OCI-LY3 (cell line): Measurements from ENCODE around the gene GUCY1A1.

Experiments used
- H2AFZ ChIP-seq: fragments of 200-600, 300-600 bp; shearing (Covaris generic); 2 replicates; pipeline ENCODE4 v1.6.0; 2014; ENCODE audit warnings: antibody characterized with exemption, low read depth, low read length
- H3K27ac ChIP-seq: fragments of 200-600, 300-600 bp; sonication (generic); 2 replicates; pipeline ENCODE4 v1.5.1; 2014; ENCODE audit warnings: mild to moderate bottlenecking, low read length, moderate library complexity, mixed read lengths
- H3K27me3 ChIP-seq: fragments of 200-600, 300-600 bp; sonication (generic); 2 replicates; pipeline ENCODE4 v1.6.1; 2014; ENCODE audit warnings: low read depth, low read length, mixed read lengths
- H3K36me3 ChIP-seq: fragments of 200-600, 300-600 bp; sonication (generic); replicated peaks from 2 replicates; pipeline ENCODE3; 2014; ENCODE audit warnings: low read depth, low read length, mixed read lengths
- H3K4me1 ChIP-seq: fragments of 300-600, 200-600 bp; sonication (generic); 2 replicates; pipeline ENCODE4 v1.6.1; 2014; ENCODE audit warnings: low read length, mixed read lengths
- H3K4me2 ChIP-seq: fragments of 200-600, 300-600 bp; sonication (generic); 2 replicates; pipeline ENCODE4 v1.6.1; 2014; ENCODE audit warnings: low read length, mixed read lengths
- H3K4me3 ChIP-seq: fragments of 300-600, 200-600 bp; sonication (generic); 2 replicates; pipeline ENCODE4 v1.5.1; 2014; ENCODE audit warnings: antibody characterized with exemption, mild to moderate bottlenecking, low read length, moderate library complexity
- H3K79me2 ChIP-seq: fragments of 300-600, 200-600 bp; shearing (Covaris generic); 2 replicates; pipeline ENCODE4 v1.6.1; 2014; ENCODE audit warnings: mild to moderate bottlenecking, low read length, mixed read lengths
- H3K9ac ChIP-seq: fragments of 300-600, 200-600 bp; shearing (Covaris generic); 2 replicates; pipeline ENCODE4 v1.6.0; 2014; ENCODE audit warnings: mild to moderate bottlenecking, low read length, moderate library complexity
- H3K9me3 ChIP-seq: fragments of 200-600, 300-600 bp; shearing (Covaris generic); 2 replicates; pipeline ENCODE4 v1.6.1; 2014; ENCODE audit warnings: low read length, mixed read lengths; ENCODE audit not compliant: insufficient read depth
- H4K20me1 ChIP-seq: fragments of 200-600, 300-600 bp; sonication (generic); 2 replicates; pipeline ENCODE4 v1.6.1; 2016; ENCODE audit warnings: low read length, mixed read lengths; ENCODE audit not compliant: insufficient read depth
- EZH2phosphoT487 ChIP-seq: fragments of 200-600 bp; shearing (Covaris generic); IDR thresholded peaks from 2 replicates; pipeline ENCODE4 v1.6.1; 2018; ENCODE audit warnings: antibody characterized with exemption, mixed run types, low read depth
- TF ChIP-seq, protein P1 (sequence below): fragments of 200-600, 300-600 bp; sonication (generic); IDR thresholded peaks from 2 replicates; pipeline ENCODE4 v1.5.1; 2014; ENCODE audit warnings: antibody characterized with exemption, low read length, low read depth

GUCY1A1 gene

DNA sequence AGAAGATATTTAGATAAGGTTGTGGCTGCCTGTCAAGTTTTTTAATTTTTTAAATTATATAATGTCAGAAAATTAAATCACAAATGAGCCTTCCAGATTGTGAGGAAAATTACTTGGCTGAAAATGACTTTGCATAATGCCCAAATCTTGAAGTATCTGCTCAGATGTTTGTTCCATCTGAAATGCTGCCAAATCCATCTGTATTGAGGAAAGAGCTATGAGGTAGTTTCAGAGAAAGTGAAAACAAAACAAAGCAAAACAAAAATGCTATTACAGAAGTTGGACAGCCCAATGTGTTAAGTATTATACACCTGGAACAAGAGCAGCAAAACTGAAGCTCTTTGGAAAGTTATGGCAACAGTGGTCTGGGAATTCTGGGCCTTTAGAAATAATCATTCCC is 68.8 kb downstream of the GUCY1A1 start:
- no peaks in the 10 kb centered on the region for H3K4me1 ChIP-seq
- TF ChIP-seq EZH2phosphoT487, result no peak
- TF ChIP-seq, protein P1, sequence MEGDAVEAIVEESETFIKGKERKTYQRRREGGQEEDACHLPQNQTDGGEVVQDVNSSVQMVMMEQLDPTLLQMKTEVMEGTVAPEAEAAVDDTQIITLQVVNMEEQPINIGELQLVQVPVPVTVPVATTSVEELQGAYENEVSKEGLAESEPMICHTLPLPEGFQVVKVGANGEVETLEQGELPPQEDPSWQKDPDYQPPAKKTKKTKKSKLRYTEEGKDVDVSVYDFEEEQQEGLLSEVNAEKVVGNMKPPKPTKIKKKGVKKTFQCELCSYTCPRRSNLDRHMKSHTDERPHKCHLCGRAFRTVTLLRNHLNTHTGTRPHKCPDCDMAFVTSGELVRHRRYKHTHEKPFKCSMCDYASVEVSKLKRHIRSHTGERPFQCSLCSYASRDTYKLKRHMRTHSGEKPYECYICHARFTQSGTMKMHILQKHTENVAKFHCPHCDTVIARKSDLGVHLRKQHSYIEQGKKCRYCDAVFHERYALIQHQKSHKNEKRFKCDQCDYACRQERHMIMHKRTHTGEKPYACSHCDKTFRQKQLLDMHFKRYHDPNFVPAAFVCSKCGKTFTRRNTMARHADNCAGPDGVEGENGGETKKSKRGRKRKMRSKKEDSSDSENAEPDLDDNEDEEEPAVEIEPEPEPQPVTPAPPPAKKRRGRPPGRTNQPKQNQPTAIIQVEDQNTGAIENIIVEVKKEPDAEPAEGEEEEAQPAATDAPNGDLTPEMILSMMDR, result no peak
- H4K20me1 ChIP-seq, result no peaks in the 10 kb centered on the region
- no peak overlapping the region for H3K27ac ChIP-seq
- H3K9ac ChIP-seq, result no peak overlapping the region
- H3K4me3 ChIP-seq, result no peak overlapping the region
- H3K79me2 ChIP-seq, result no peaks in the 10 kb centered on the region
- H3K4me2 ChIP-seq, result no peak overlapping the region
- H3K36me3 ChIP-seq, result no peaks in the 10 kb centered on the region
- no peaks in the 10 kb centered on the region for H3K27me3 ChIP-seq
- no peak overlapping the region for H2AFZ ChIP-seq
- no peaks in the 10 kb centered on the region for H3K9me3 ChIP-seq

DNA sequence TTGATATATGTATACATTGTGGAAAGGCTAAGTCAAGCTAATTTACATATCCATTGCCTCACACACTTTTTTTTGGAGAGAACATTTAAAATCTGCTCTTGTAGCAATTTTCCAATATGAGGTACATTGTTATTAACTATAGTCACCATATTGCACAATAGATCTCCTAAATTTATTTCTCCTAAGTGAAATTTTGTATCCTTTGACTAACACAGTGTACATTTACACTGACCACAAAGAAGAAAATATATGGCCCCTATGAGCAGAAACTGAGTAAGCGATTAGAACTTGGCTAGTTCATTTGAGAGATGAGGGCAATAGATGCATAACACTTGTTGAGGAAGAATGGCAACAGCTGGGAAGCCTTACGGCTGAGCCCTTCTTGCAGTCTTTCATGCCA is 71.9 kb downstream of the GUCY1A1 start:
- no peak overlapping the region for H3K9ac ChIP-seq
- TF ChIP-seq, protein P1, result no peak
- TF ChIP-seq EZH2phosphoT487, result no peak

DNA sequence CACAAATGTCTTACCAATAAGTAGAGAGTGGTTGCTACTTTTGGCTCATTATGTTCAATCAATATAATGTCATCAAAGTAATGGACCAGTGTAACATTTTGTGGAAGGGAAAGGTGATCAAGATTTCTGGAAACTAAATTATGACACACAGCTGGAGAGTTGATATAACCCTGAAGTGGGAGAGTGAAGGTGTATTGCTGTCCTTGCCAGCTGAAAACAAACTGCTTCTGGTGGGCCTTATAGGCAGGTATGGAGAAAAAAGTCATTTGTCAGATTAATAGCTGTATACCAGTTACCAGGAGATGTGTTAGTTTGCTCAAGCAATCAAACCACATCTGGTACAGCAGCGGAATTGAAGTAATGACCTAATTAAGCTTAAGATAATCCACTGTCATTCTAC is 74.9 kb downstream of the GUCY1A1 start:
- no peaks in the 10 kb centered on the region for H3K79me2 ChIP-seq
- no peaks in the 10 kb centered on the region for H3K36me3 ChIP-seq
- H3K27me3 ChIP-seq, result no peaks in the 10 kb centered on the region
- H3K9ac ChIP-seq, result no peak overlapping the region
- no peak overlapping the region for H3K4me3 ChIP-seq
- TF ChIP-seq EZH2phosphoT487, result no peak
- TF ChIP-seq, protein P1, result no peak
- H2AFZ ChIP-seq, result no peak overlapping the region
- H3K27ac ChIP-seq, result no peak overlapping the region
- no peaks in the 10 kb centered on the region for H3K4me1 ChIP-seq
- H4K20me1 ChIP-seq, result no peaks in the 10 kb centered on the region
- H3K4me2 ChIP-seq, result no peak overlapping the region
- no peaks in the 10 kb centered on the region; the same call in 1 of the 2 replicates for H3K9me3 ChIP-seq

More for the DNA sequence above, 71.9 kb downstream of the GUCY1A1 start:
- Histone ChIP-seq H3K4me3 (no peak overlapping the region), H3K9me3 (no peaks in the 10 kb centered on the region), H3K36me3 (no peaks in the 10 kb centered on the region), H3K27ac (no peak overlapping the region), H4K20me1 (no peaks in the 10 kb centered on the region), H3K4me2 (no peak overlapping the region), H3K79me2 (no peaks in the 10 kb centered on the region), H2AFZ (no peak overlapping the region), H3K27me3 (no peaks in the 10 kb centered on the region), H3K4me1 (no peaks in the 10 kb centered on the region)

DNA sequence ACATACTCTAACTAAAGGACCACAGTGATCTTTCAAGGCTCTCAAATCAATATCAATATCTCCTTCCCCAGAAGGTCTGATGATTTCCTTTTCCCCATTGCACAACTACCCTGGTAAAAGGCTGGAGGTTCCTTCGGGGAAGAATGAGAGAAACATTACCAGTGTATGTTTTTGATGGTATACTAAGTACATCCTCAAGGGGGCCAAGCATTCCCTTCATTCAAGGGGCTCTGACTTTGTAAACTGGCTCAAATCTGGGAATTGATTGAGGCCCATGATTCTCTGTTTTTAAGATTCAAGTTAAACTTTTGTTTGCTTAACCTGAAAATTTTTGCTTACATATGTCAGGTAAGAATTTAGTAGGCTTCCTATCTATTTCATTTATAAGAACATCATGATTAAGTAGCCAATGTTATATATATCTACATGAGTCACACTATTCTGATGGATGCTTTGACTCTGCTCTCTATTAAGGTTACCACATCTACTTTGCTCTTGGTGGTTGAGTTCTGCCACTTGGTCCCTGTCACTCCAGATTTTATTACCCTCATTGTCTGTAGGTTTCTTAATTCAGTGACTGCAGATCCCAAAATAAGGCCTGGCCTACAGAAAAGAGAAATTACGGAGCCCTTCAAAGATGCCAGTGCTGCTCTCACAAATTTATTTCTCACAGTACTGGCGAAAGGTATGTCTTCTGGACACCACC is 75.8 kb downstream of the GUCY1A1 start:
- no peak overlapping the region for H3K27ac ChIP-seq
- H4K20me1 ChIP-seq, result no peaks in the 10 kb centered on the region
- no peak overlapping the region for H3K4me3 ChIP-seq
- H3K9ac ChIP-seq, result no peak overlapping the region
- no peak overlapping the region for H2AFZ ChIP-seq
- no peaks in the 10 kb centered on the region for H3K79me2 ChIP-seq
- H3K27me3 ChIP-seq, result no peaks in the 10 kb centered on the region
- H3K9me3 ChIP-seq, result no peaks in the 10 kb centered on the region; the same call in 1 of the 2 replicates
- TF ChIP-seq EZH2phosphoT487, result no peak
- TF ChIP-seq, protein P1, result no peak
- no peaks in the 10 kb centered on the region for H3K4me1 ChIP-seq
- no peaks in the 10 kb centered on the region for H3K36me3 ChIP-seq
- no peak overlapping the region for H3K4me2 ChIP-seq
